HG03045 (cell line): ENCODE measurements around the gene DAW1.
"Not testable (repeated sequence)": the region's sequence is repeated elsewhere in the genome, so short reads cannot be mapped to it uniquely, and the experiment has no call there.

Source experiments
- ATAC-seq: cut with Tn5 transposase; IDR thresholded peaks from one replicate; pipeline ENCODE4 v1.9.1; 2021; ENCODE audit warnings: mild to moderate bottlenecking, moderate library complexity; ENCODE audit not compliant: unreplicated experiment

The DAW1 gene

GRCh38 chr2:227908266-227909054 lies 37.0 kb downstream of the DAW1 start:
- no peak for ATAC-seq

- no peak for ATAC-seq
These were observed 42.9 kb downstream of the DAW1 start for GRCh38 chr2:227914362-227914761.

- ATAC-seq = no peak
These were observed 50.2 kb downstream of the DAW1 start for GRCh38 chr2:227921648-227922047.

- ATAC-seq = no peak
These were observed 60.6 kb downstream of the DAW1 start for GRCh38 chr2:227932001-227932400.

- no peak for ATAC-seq
These were observed 61.0 kb downstream of the DAW1 start for GRCh38 chr2:227932403-227932802.

GRCh38 chr2:227933884-227934283 lies 62.5 kb downstream of the DAW1 start:
- ATAC-seq = no peak

GRCh38 chr2:227936249-227936648 lies 64.8 kb downstream of the DAW1 start:
- ATAC-seq = not testable (repeated sequence)

GRCh38 chr2:227939271-227940027 lies 68.0 kb downstream of the DAW1 start:
- ATAC-seq = no peak

- ATAC-seq = no peak
These were observed 70.6 kb downstream of the DAW1 start for GRCh38 chr2:227942021-227942420.

GRCh38 chr2:227942965-227943364 lies 71.5 kb downstream of the DAW1 start:
- no peak for ATAC-seq

GRCh38 chr2:227960317-227960716 lies 88.9 kb downstream of the DAW1 start:
- no peak for ATAC-seq

- no peak for ATAC-seq
These were observed 100.3 kb downstream of the DAW1 start for GRCh38 chr2:227971619-227972230.

GRCh38 chr2:227973241-227973640 lies 101.8 kb downstream of the DAW1 start:
- ATAC-seq = no peak
